OCI-LY1 (cell line): ENCODE results near the gene FAM222A.

Source experiments
- EZH2 ChIP-seq: fragments of 200-600 bp; sonication (generic), shearing (Covaris generic); IDR thresholded peaks from 2 replicates; pipeline ENCODE4 v1.8.0; 2017; ENCODE audit warnings: borderline replicate concordance, mixed run types, mild to moderate bottlenecking, antibody characterized with exemption, low read length, moderate library complexity, mixed read lengths
- TF ChIP-seq, protein P1 (sequence below): fragments of 200-600 bp; sonication (generic), shearing (Covaris generic); IDR thresholded peaks from 2 replicates; pipeline ENCODE4 v1.5.1; 2017; ENCODE audit warnings: mild to moderate bottlenecking, antibody characterized with exemption, low read length, moderate library complexity, mixed read lengths

DNA sequence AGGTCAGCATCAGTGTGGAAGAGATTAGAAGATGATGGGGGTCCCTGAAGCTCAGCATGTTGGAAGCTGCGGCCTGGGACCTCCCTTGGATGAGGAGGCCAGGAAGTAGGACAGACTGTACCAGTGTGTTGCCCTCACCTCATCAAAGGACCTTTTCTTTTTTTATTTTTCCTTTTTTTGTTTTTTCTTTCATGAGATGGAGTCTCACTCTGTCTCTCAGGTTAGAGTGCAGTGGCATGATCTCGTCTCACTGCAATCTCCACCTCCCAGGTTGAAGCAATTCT is 16.4 kb upstream of the FAM222A start:
- TF ChIP-seq, protein P1, sequence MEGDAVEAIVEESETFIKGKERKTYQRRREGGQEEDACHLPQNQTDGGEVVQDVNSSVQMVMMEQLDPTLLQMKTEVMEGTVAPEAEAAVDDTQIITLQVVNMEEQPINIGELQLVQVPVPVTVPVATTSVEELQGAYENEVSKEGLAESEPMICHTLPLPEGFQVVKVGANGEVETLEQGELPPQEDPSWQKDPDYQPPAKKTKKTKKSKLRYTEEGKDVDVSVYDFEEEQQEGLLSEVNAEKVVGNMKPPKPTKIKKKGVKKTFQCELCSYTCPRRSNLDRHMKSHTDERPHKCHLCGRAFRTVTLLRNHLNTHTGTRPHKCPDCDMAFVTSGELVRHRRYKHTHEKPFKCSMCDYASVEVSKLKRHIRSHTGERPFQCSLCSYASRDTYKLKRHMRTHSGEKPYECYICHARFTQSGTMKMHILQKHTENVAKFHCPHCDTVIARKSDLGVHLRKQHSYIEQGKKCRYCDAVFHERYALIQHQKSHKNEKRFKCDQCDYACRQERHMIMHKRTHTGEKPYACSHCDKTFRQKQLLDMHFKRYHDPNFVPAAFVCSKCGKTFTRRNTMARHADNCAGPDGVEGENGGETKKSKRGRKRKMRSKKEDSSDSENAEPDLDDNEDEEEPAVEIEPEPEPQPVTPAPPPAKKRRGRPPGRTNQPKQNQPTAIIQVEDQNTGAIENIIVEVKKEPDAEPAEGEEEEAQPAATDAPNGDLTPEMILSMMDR = no peak
- no peak for TF ChIP-seq EZH2
